HepG2 (cell line): Measurements from ENCODE around the gene STIP1. TPM values are rescaled to one million over a fixed set of nuclear protein-coding genes. Genes with fewer than 3 reads are reported as not detected.

Experiments
- ERF ChIP-seq: IDR thresholded peaks from 2 replicates; pipeline ENCODE4 v1.6.1; 2018; ENCODE audit warnings: missing biosample characterization, missing genetic modification reagents
- GABPA ChIP-seq, 2 experiments: IDR thresholded peaks; 2 replicates each; pipeline ENCODE4 v1.6.1; 2011 to 2016; ENCODE audit warnings: low read depth in 2 of 2, low read length in 1 of 2, missing biosample characterization in 1 of 2, missing genetic modification characterization in 1 of 2
- GATAD2A ChIP-seq: IDR thresholded peaks from 2 replicates; pipeline ENCODE4 v1.6.1; 2016
- GZF1 ChIP-seq: sonication (generic); formaldehyde crosslinking; IDR thresholded peaks from 2 replicates; pipeline ENCODE4 v1.5.1; 2020; ENCODE audit warnings: mild to moderate bottlenecking, missing genetic modification reagents
- HNF4G ChIP-seq, 2 experiments: sonication (generic) in 1 of 2; formaldehyde crosslinking in 1 of 2; IDR thresholded peaks; 2 replicates each; pipeline versions ENCODE4 v1.4.0 to v1.6.1; 2011 to 2020; ENCODE audit warnings: borderline replicate concordance in 2 of 2, low read depth in 2 of 2, mild to moderate bottlenecking in 2 of 2, low read length in 1 of 2, missing genetic modification reagents in 1 of 2, moderate library complexity in 1 of 2
- HNRNPH1 ChIP-seq: fragments of 200-400 bp; formaldehyde crosslinking; optimal IDR thresholded peaks from 2 replicates; pipeline ENCODE3; 2017; ENCODE audit warnings: mild to moderate bottlenecking, low read depth, low read length
- HOXA5 ChIP-seq: sonication (generic); formaldehyde crosslinking; IDR thresholded peaks from 2 replicates; pipeline ENCODE4 v1.4.0; 2020; ENCODE audit warnings: missing genetic modification reagents
- JUND ChIP-seq: sonication (generic); formaldehyde crosslinking; IDR thresholded peaks from 2 replicates; pipeline ENCODE4 v1.8.0; 2022; ENCODE audit warnings: mild to moderate bottlenecking, missing genetic modification reagents
- MIXL1 ChIP-seq: IDR thresholded peaks from 2 replicates; pipeline ENCODE4 v1.6.1; 2016
- PHF20 ChIP-seq: sonication (generic); formaldehyde crosslinking; IDR thresholded peaks from 2 replicates; pipeline ENCODE4 v1.5.0; 2020; ENCODE audit warnings: mild to moderate bottlenecking, missing genetic modification reagents
- SAP130 ChIP-seq: IDR thresholded peaks from 2 replicates; pipeline ENCODE4 v1.6.1; 2016; ENCODE audit warnings: low read depth
- SP4 ChIP-seq: sonication (generic); formaldehyde crosslinking; IDR thresholded peaks from 2 replicates; pipeline ENCODE4 v1.8.1; 2023; ENCODE audit warnings: mild to moderate bottlenecking, missing genetic modification reagents
- YEATS2 ChIP-seq: sonication (generic); formaldehyde crosslinking; IDR thresholded peaks from 2 replicates; pipeline ENCODE4 v1.4.0; 2020; ENCODE audit warnings: missing genetic modification reagents, borderline replicate concordance
- ZFAT ChIP-seq: sonication (generic); formaldehyde crosslinking; conservative IDR thresholded peaks from 2 replicates; pipeline ENCODE4 v1.8.1; 2023; ENCODE audit warnings: missing genetic modification reagents, inconsistent platforms
- ZMAT3 ChIP-seq: sonication (generic); formaldehyde crosslinking; conservative IDR thresholded peaks from 2 replicates; pipeline ENCODE4 v1.7.0; 2021; ENCODE audit warnings: missing genetic modification reagents
- ZNF274 ChIP-seq: sonication (generic); formaldehyde crosslinking; IDR thresholded peaks from 2 replicates; pipeline ENCODE4 v1.5.1; 2020; ENCODE audit warnings: mild to moderate bottlenecking, missing genetic modification reagents
- ZNF333 ChIP-seq: sonication (generic); formaldehyde crosslinking; IDR thresholded peaks from 2 replicates; pipeline ENCODE4 v1.4.0; 2020; ENCODE audit warnings: mild to moderate bottlenecking, missing genetic modification reagents, borderline replicate concordance
- ZNF678 ChIP-seq: sonication (generic); formaldehyde crosslinking; IDR thresholded peaks from 2 replicates; pipeline ENCODE4 v1.4.0; 2020; ENCODE audit warnings: mild to moderate bottlenecking, missing genetic modification reagents
- ZSCAN29 ChIP-seq: sonication (generic); formaldehyde crosslinking; conservative IDR thresholded peaks from 2 replicates; pipeline ENCODE4 v1.4.0; 2020; ENCODE audit warnings: mild to moderate bottlenecking, missing genetic modification reagents
- ZSCAN31 ChIP-seq: sonication (generic); formaldehyde crosslinking; IDR thresholded peaks from 2 replicates; pipeline ENCODE4 v1.5.0; 2020; ENCODE audit warnings: low read depth, mild to moderate bottlenecking, missing genetic modification reagents
- polyA plus RNA-seq, 8 experiments: library from polyadenylated mRNA; depleted of rRNA in 3 of 8; stranded (reverse) in 7 of 8; unstranded in 1 of 8; fragments of >200 nt; fragmentation: Illumina TruSeq in 4 of 8; extraction: Trizol in 4 of 8; gene quantifications; 2 replicates each; pipeline versions ENCODE4 v1.2.1 to v1.2.3, GENCODE V29; 2011 to 2016; ENCODE audit warnings: low read depth in 4 of 8, missing spikeins in 1 of 8, mixed read lengths in 1 of 8; ENCODE audit not compliant: insufficient read depth in 1 of 8
- total RNA-seq, 5 experiments: library from RNA; depleted of rRNA; stranded (reverse); fragments of >200 nt; fragmentation: Illumina TruSeq; extraction: Trizol; gene quantifications; 2 replicates each; pipeline ENCODE4 v1.2.3, GENCODE V29; 2016; ENCODE audit warnings: low read depth in 1 of 5
- TF ChIP-seq, protein P1 (sequence below): sonication (generic); formaldehyde crosslinking; IDR thresholded peaks from 2 replicates; pipeline ENCODE4 v1.4.0; 2020; ENCODE audit warnings: missing genetic modification reagents, borderline replicate concordance
- TF ChIP-seq, protein P2 (sequence below): sonication (generic); formaldehyde crosslinking; IDR thresholded peaks from 2 replicates; pipeline ENCODE4 v1.8.1; 2023; ENCODE audit warnings: missing genetic modification reagents, inconsistent platforms, borderline replicate concordance
- TF ChIP-seq, protein P3 (sequence below): sonication (generic); formaldehyde crosslinking; IDR thresholded peaks from 2 replicates; pipeline ENCODE4 v1.4.0; 2020; ENCODE audit warnings: missing genetic modification reagents, borderline replicate concordance

STIP1 gene
- total and polyA plus RNA-seq, 2 of the 13 experiments (the other 11 are each of a cell fraction or from before 2014, with no cell fraction given): 81.1 to 217 TPM

DNA sequence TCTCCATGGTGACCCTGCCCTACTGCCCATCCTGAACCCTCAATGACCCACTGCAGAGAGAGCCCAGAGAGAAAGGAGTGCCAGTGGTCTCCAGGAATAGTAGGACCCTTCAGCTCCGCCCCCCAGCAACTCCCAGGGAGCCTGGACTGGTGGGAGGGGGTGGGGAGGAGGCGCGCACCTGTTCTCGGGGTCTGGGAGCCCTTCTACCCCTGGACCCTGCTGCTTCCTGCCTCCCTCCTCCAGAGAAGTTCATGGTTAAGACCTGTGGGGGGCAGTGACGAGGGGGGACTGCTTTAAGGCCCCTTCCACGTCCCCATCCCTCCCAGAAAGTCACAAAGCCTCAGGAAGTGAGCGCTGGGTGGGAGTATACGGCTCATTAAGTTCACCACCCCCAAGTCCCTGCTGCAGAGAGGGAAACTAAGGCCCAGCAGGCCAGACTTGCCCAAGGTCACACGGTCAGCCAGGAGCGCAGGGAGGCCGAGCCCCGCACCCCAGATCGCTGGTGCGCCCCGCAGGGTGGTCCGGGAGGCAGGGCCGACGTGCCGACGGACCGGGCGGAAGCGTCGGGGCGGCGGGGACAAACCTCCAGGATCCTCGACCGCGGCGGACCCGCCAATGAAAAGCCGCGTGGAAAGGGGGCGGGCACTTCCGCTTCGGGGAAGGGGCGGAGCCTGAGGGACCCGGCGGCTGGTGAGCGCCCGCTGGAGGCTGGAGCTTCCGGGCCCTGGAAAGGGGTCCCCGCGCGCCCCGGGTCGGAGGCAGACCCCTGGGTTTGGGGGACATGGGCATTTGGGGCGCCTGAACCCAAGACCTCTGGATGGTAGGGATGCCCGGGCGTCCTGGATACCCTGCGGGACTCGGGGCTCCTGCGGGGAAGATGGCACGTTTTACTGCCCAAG lies 39.9 kb downstream of the STIP1 start, which contains the start of the genes NUDT22 and TRPT1 (continued):
- TF ChIP-seq ZSCAN29 (CRISPR knock-in tag): 0 out of 2 replicates have a peak, but pooled peaks have one; percentile 30
- TF ChIP-seq MIXL1 (CRISPR knock-in tag): peak; percentile 32; the same call in 1 of the 2 replicates
- 0 out of 2 replicates have a peak, but pooled peaks have one; percentile 65 for TF ChIP-seq ZSCAN31
- TF ChIP-seq, protein P1, sequence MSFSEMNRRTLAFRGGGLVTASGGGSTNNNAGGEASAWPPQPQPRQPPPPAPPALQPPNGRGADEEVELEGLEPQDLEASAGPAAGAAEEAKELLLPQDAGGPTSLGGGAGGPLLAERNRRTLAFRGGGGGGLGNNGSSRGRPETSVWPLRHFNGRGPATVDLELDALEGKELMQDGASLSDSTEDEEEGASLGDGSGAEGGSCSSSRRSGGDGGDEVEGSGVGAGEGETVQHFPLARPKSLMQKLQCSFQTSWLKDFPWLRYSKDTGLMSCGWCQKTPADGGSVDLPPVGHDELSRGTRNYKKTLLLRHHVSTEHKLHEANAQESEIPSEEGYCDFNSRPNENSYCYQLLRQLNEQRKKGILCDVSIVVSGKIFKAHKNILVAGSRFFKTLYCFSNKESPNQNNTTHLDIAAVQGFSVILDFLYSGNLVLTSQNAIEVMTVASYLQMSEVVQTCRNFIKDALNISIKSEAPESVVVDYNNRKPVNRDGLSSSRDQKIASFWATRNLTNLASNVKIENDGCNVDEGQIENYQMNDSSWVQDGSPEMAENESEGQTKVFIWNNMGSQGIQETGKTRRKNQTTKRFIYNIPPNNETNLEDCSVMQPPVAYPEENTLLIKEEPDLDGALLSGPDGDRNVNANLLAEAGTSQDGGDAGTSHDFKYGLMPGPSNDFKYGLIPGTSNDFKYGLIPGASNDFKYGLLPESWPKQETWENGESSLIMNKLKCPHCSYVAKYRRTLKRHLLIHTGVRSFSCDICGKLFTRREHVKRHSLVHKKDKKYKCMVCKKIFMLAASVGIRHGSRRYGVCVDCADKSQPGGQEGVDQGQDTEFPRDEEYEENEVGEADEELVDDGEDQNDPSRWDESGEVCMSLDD (CRISPR knock-in tag): peak; percentile 73; the same call in 1 of the 2 replicates
- TF ChIP-seq GABPA (IDR thresholded peaks at IDR 0.05; ENCODE audit: low read depth, low read length): no peak
- TF ChIP-seq GABPA (CRISPR knock-in tag; IDR thresholded peaks at IDR 0.05; ENCODE audit: low read depth): peak; percentile 90
- TF ChIP-seq SP4 (CRISPR knock-in tag): peak; percentile 90
- TF ChIP-seq ERF (CRISPR knock-in tag): peak; percentile 72
- peak; percentile 62 for TF ChIP-seq YEATS2 (CRISPR knock-in tag)
- no peak for TF ChIP-seq GZF1 (CRISPR knock-in tag)
- TF ChIP-seq HNF4G (IDR thresholded peaks at IDR 0.05; ENCODE audit: borderline replicate concordance, low read depth, low read length): no peak
- no peak for TF ChIP-seq HNF4G (CRISPR knock-in tag; IDR thresholded peaks at IDR 0.05; ENCODE audit: borderline replicate concordance, low read depth)
- no peak for TF ChIP-seq HNRNPH1
- TF ChIP-seq ZNF678: 0 out of 2 replicates have a peak, but pooled peaks have one; percentile 30
- TF ChIP-seq, protein P2, sequence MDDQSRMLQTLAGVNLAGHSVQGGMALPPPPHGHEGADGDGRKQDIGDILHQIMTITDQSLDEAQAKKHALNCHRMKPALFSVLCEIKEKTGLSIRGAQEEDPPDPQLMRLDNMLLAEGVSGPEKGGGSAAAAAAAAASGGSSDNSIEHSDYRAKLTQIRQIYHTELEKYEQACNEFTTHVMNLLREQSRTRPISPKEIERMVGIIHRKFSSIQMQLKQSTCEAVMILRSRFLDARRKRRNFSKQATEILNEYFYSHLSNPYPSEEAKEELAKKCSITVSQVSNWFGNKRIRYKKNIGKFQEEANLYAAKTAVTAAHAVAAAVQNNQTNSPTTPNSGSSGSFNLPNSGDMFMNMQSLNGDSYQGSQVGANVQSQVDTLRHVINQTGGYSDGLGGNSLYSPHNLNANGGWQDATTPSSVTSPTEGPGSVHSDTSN (CRISPR knock-in tag): 0 out of 2 replicates have a peak, but pooled peaks have one; percentile 37
- peak; percentile 49 for TF ChIP-seq ZMAT3 (CRISPR knock-in tag)
- peak; percentile 87 for TF ChIP-seq SAP130 (CRISPR knock-in tag)
- TF ChIP-seq, protein P3, sequence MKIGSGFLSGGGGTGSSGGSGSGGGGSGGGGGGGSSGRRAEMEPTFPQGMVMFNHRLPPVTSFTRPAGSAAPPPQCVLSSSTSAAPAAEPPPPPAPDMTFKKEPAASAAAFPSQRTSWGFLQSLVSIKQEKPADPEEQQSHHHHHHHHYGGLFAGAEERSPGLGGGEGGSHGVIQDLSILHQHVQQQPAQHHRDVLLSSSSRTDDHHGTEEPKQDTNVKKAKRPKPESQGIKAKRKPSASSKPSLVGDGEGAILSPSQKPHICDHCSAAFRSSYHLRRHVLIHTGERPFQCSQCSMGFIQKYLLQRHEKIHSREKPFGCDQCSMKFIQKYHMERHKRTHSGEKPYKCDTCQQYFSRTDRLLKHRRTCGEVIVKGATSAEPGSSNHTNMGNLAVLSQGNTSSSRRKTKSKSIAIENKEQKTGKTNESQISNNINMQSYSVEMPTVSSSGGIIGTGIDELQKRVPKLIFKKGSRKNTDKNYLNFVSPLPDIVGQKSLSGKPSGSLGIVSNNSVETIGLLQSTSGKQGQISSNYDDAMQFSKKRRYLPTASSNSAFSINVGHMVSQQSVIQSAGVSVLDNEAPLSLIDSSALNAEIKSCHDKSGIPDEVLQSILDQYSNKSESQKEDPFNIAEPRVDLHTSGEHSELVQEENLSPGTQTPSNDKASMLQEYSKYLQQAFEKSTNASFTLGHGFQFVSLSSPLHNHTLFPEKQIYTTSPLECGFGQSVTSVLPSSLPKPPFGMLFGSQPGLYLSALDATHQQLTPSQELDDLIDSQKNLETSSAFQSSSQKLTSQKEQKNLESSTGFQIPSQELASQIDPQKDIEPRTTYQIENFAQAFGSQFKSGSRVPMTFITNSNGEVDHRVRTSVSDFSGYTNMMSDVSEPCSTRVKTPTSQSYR (CRISPR knock-in tag): peak; percentile 47; the same call in 1 of the 2 replicates
- TF ChIP-seq JUND: no peak
- TF ChIP-seq GATAD2A (CRISPR knock-in tag): peak; percentile 8
- peak; percentile 55; the same call in 1 of the 2 replicates for TF ChIP-seq ZNF333
- peak; percentile 57; the same call in 1 of the 2 replicates for TF ChIP-seq HOXA5 (CRISPR knock-in tag)
- peak; percentile 17; the same call in 1 of the 2 replicates for TF ChIP-seq ZNF274 (CRISPR knock-in tag)
- no peak for TF ChIP-seq ZFAT (CRISPR knock-in tag)
- peak; percentile 75 for TF ChIP-seq PHF20 (CRISPR knock-in tag)
